HG02981 (cell line): Measurements from ENCODE around the gene HMCN1.
"Not testable (repeated sequence)": the region's sequence is repeated elsewhere in the genome, so short reads cannot be mapped to it uniquely, and the experiment has no call there.

Experiments used
- ATAC-seq: cut with Tn5 transposase; IDR thresholded peaks from one replicate; pipeline ENCODE4 v1.9.1; 2021; ENCODE audit warnings: mild to moderate bottlenecking, moderate library complexity; ENCODE audit not compliant: unreplicated experiment

HMCN1 gene

GRCh38 chr1:185846672-185847444 lies 112.7 kb downstream of the HMCN1 start:
- no peak for ATAC-seq

- ATAC-seq, result no peak
Measured at GRCh38 chr1:185849014-185849413, 114.8 kb downstream of the HMCN1 start.

- no peak for ATAC-seq
Measured at GRCh38 chr1:185850366-185850765, 116.2 kb downstream of the HMCN1 start.

- no peak for ATAC-seq
Measured at GRCh38 chr1:185853739-185854138, 119.5 kb downstream of the HMCN1 start.

GRCh38 chr1:185856482-185856881 lies 122.3 kb downstream of the HMCN1 start:
- no peak for ATAC-seq

- ATAC-seq, result no peak
Measured at GRCh38 chr1:185857442-185857841, 123.3 kb downstream of the HMCN1 start.

- ATAC-seq, result no peak
Measured at GRCh38 chr1:185860311-185860710, 126.1 kb downstream of the HMCN1 start.

- no peak for ATAC-seq
Measured at GRCh38 chr1:185860859-185861258, 126.7 kb downstream of the HMCN1 start.

GRCh38 chr1:185861630-185862029 lies 127.4 kb downstream of the HMCN1 start:
- ATAC-seq, result no peak

- no peak for ATAC-seq
Measured at GRCh38 chr1:185862235-185862634, 128.0 kb downstream of the HMCN1 start.

GRCh38 chr1:185864331-185864730 lies 130.1 kb downstream of the HMCN1 start:
- ATAC-seq, result no peak

GRCh38 chr1:185864889-185865517 lies 130.8 kb downstream of the HMCN1 start:
- ATAC-seq, result no peak

- no peak for ATAC-seq
Measured at GRCh38 chr1:185869590-185869989, 135.4 kb downstream of the HMCN1 start.

- ATAC-seq, result no peak
Measured at GRCh38 chr1:185871627-185872150, 137.5 kb downstream of the HMCN1 start.

- ATAC-seq, result no peak
Measured at GRCh38 chr1:185874246-185874645, 140.1 kb downstream of the HMCN1 start.

GRCh38 chr1:185880330-185880729 lies 146.1 kb downstream of the HMCN1 start:
- no peak for ATAC-seq

- ATAC-seq, result no peak
Measured at GRCh38 chr1:185880779-185881333, 146.7 kb downstream of the HMCN1 start.

GRCh38 chr1:185886046-185886445 lies 151.9 kb downstream of the HMCN1 start:
- ATAC-seq, result no peak

GRCh38 chr1:185886671-185887070 lies 152.5 kb downstream of the HMCN1 start:
- ATAC-seq, result no peak

- ATAC-seq, result not testable (repeated sequence)
Measured at GRCh38 chr1:185892831-185893403, 158.7 kb downstream of the HMCN1 start.

- no peak for ATAC-seq
Measured at GRCh38 chr1:185894791-185895190, 160.6 kb downstream of the HMCN1 start.
